GM23338 (cell line): ENCODE measurements around the gene LINC00305. TPM values are rescaled to one million over a fixed set of nuclear protein-coding genes. Genes with fewer than 3 reads are reported as not detected.

Experiments used
- ATAC-seq: fragments of 200-7000 bp; cut with Tn5 transposase; 3 replicates; pipeline ENCODE4 v1.9.1; 2020
- DNase-seq: peaks from one replicate; pipeline ENCODE4 v3.0.0-alpha.2; 2015; ENCODE audit warnings: low spot score
- H2AFZ ChIP-seq: fragments of 200-600 bp; sonication (generic); 2 replicates; pipeline ENCODE4 v1.8.0; 2016; ENCODE audit warnings: antibody characterized with exemption, mild to moderate bottlenecking, moderate library complexity
- H3F3A ChIP-seq: fragments of 200-600 bp; sonication (generic); replicated peaks from 2 replicates; pipeline ENCODE4 v1.8.0; 2017; ENCODE audit warnings: antibody characterized with exemption, mixed run types, low read depth
- H3K27ac ChIP-seq: fragments of 200-600 bp; sonication (generic); 2 replicates; pipeline ENCODE4 v1.6.1; 2016; ENCODE audit warnings: low read depth
- H3K27me3 ChIP-seq: fragments of 200-600 bp; sonication (generic); 2 replicates; pipeline ENCODE4 v1.8.0; 2016; ENCODE audit warnings: mild to moderate bottlenecking, mixed run types, moderate library complexity; ENCODE audit not compliant: insufficient read depth
- H3K36me3 ChIP-seq: fragments of 200-600 bp; sonication (generic); 2 replicates; pipeline ENCODE4 v1.8.0; 2016; ENCODE audit warnings: mild to moderate bottlenecking; ENCODE audit not compliant: insufficient read depth
- H3K4me1 ChIP-seq: fragments of 200-600 bp; sonication (generic); 2 replicates; pipeline ENCODE4 v1.8.0; 2016; ENCODE audit warnings: mild to moderate bottlenecking, moderate library complexity; ENCODE audit not compliant: insufficient read depth
- H3K4me2 ChIP-seq: fragments of 200-600 bp; sonication (generic); 2 replicates; pipeline ENCODE4 v1.7.1; 2017; ENCODE audit warnings: mixed run types
- H3K4me3 ChIP-seq: fragments of 200-600 bp; sonication (generic); 2 replicates; pipeline ENCODE4 v1.6.1; 2016; ENCODE audit warnings: mixed run types
- H3K79me2 ChIP-seq: fragments of 200-600 bp; sonication (generic); replicated peaks from 2 replicates; pipeline ENCODE4 v1.8.0; 2017; ENCODE audit warnings: mild to moderate bottlenecking; ENCODE audit not compliant: insufficient read depth
- H3K9me2 ChIP-seq: fragments of 200-600 bp; sonication (generic); 2 replicates; pipeline ENCODE4 v1.8.0; 2017; ENCODE audit not compliant: insufficient read depth
- H4K20me1 ChIP-seq: fragments of 200-600 bp; sonication (generic); replicated peaks from 2 replicates; pipeline ENCODE4 v1.8.0; 2017; ENCODE audit warnings: mild to moderate bottlenecking; ENCODE audit not compliant: insufficient read depth
- H3K27ac Mint-ChIP-seq: 2 replicates; pipeline ENCODE4 v1.8.0; 2020; ENCODE audit warnings: inconsistent platforms, mild to moderate bottlenecking, moderate library complexity, mixed read lengths
- H3K27me3 Mint-ChIP-seq: 3 replicates; pipeline ENCODE4 v1.8.0; 2022; ENCODE audit warnings: low read depth, mild to moderate bottlenecking, moderate library complexity, mixed read lengths, inconsistent platforms; ENCODE audit not compliant: insufficient read depth, poor library complexity
- H3K36me3 Mint-ChIP-seq: 3 replicates; pipeline ENCODE4 v1.8.0; 2021; ENCODE audit warnings: low read depth, mild to moderate bottlenecking, inconsistent platforms, moderate library complexity, mixed read lengths
- H3K4me1 Mint-ChIP-seq: 3 replicates; pipeline ENCODE4 v1.8.0; 2020; ENCODE audit warnings: mild to moderate bottlenecking, inconsistent platforms, mixed read lengths
- H3K4me3 Mint-ChIP-seq: 3 replicates; pipeline ENCODE4 v1.8.0; 2021; ENCODE audit warnings: moderate library complexity, mild to moderate bottlenecking, inconsistent platforms, mixed read lengths
- H3K9me3 Mint-ChIP-seq: 3 replicates; pipeline ENCODE4 v1.8.0; 2020; ENCODE audit warnings: moderate library complexity, mild to moderate bottlenecking, inconsistent platforms, mixed read lengths
- CREB1 ChIP-seq: fragments of 250-450 bp; sonication (Bioruptor Pico); IDR thresholded peaks from 2 replicates; pipeline ENCODE4 v1.5.0; 2020; ENCODE audit warnings: low read depth, mild to moderate bottlenecking, moderate library complexity
- EZH2 ChIP-seq: fragments of 200-600 bp; sonication (generic); IDR thresholded peaks from one replicate; pipeline ENCODE4 v1.8.0; 2017; ENCODE audit warnings: antibody characterized with exemption, mild to moderate bottlenecking, low read depth; ENCODE audit not compliant: unreplicated experiment
- EZH2phosphoT487 ChIP-seq: fragments of 200-600 bp; sonication (generic); IDR thresholded peaks from one replicate; pipeline ENCODE4 v1.8.1; 2018; ENCODE audit warnings: antibody characterized with exemption; ENCODE audit not compliant: unreplicated experiment
- JUNB ChIP-seq: IDR thresholded peaks from one replicate; pipeline ENCODE4 v1.6.1; 2016; ENCODE audit warnings: antibody characterized with exemption; ENCODE audit not compliant: unreplicated experiment
- NANOG ChIP-seq: IDR thresholded peaks from 2 replicates; pipeline ENCODE4 v1.6.1; 2016; ENCODE audit warnings: antibody characterized with exemption, borderline replicate concordance
- POLR2AphosphoS5 ChIP-seq: IDR thresholded peaks from 2 replicates; pipeline ENCODE4 v1.6.1; 2016; ENCODE audit warnings: antibody characterized with exemption, low read depth
- STAT1 ChIP-seq: IDR thresholded peaks from one replicate; pipeline ENCODE4 v1.6.1; 2016; ENCODE audit warnings: antibody characterized with exemption; ENCODE audit not compliant: unreplicated experiment
- ZNF114 ChIP-seq: fragments of 250-450 bp; sonication (Bioruptor Pico); IDR thresholded peaks from 2 replicates; pipeline ENCODE4 v1.5.0; 2020; ENCODE audit warnings: mild to moderate bottlenecking, moderate library complexity
- ZNF331 ChIP-seq: fragments of 250-450 bp; sonication (Bioruptor Pico); IDR thresholded peaks from 2 replicates; pipeline ENCODE4 v1.5.0; 2020; ENCODE audit warnings: low read depth, mild to moderate bottlenecking, moderate library complexity
- polyA plus RNA-seq: library from polyadenylated mRNA; unstranded; fragments of >200 nt; fragmentation: Nextera tagmentation; extraction: Ambion mirVana; gene quantifications from 2 replicates; pipeline ENCODE4 v1.2.1, GENCODE V29; 2016
- total RNA-seq: library from RNA; depleted of rRNA; stranded (reverse); fragments of >200 nt; shearing (Covaris generic); gene quantifications from 2 replicates; pipeline ENCODE4 v1.2.3, GENCODE V29; 2014
- TF ChIP-seq, protein P1 (sequence below): IDR thresholded peaks from 2 replicates; pipeline ENCODE4 v1.6.1; 2016; ENCODE audit warnings: antibody characterized with exemption
- TF ChIP-seq, protein P2 (sequence below): IDR thresholded peaks from one replicate; pipeline ENCODE4 v1.6.1; 2018; ENCODE audit warnings: antibody characterized with exemption; ENCODE audit not compliant: unreplicated experiment
- TF ChIP-seq, protein P3 (sequence below), 2 experiments: fragments of 200-600 bp in 1 of 2; sonication (generic) in 1 of 2; conservative IDR thresholded peaks; 2 replicates each; pipeline versions ENCODE4 v1.5.1 to v1.6.1; 2016 to 2017; ENCODE audit warnings: antibody characterized with exemption in 2 of 2, low read depth in 2 of 2, mild to moderate bottlenecking in 2 of 2, moderate library complexity in 1 of 2
- TF ChIP-seq, protein P4 (sequence below): fragments of 250-450 bp; sonication (Bioruptor Pico); IDR thresholded peaks from 2 replicates; pipeline ENCODE4 v1.5.0; 2020; ENCODE audit warnings: mild to moderate bottlenecking, moderate library complexity

The LINC00305 gene
- total and polyA plus RNA-seq, 2 experiments from 2014 or later = not detected

DNA sequence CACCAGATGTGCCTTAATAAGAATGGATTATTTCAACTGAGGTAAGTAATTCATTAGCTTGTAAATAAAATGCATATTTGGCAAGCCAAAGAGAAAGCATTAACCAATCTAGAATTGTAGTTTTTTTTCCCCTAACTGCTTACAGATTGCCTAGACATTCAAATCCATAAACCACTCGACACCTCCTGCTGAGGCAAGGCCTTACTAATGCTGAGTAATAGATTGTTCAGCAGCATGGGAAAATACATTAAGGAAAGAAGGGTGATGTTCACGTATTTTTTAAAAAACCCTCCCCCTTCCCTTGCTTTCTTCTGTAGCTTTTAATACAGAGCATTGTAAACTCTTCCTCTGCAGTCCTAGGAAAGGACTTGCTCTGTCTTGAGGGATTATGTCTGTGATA, 17.0 kb upstream of the LINC00305 start:
- H3K4me1 Mint-ChIP-seq = peaks cover 41% of the 10 kb centered on the region
- no peaks in the 10 kb centered on the region for H3K9me2 ChIP-seq
- H3K4me2 ChIP-seq = peak overlapping the region; percentile 18
- no peak overlapping the region for H3K4me3 Mint-ChIP-seq
- no peak overlapping the region for H3K4me3 ChIP-seq
- H3F3A ChIP-seq = no peaks in the 10 kb centered on the region
- TF ChIP-seq EZH2 (no peak), NANOG (no peak), EZH2phosphoT487 (no peak), POLR2AphosphoS5 (no peak), CREB1 (CRISPR knock-in tag) (no peak), JUNB (no peak), STAT1 (no peak), ZNF331 (CRISPR knock-in tag) (no peak), ZNF114 (CRISPR knock-in tag) (no peak)
- TF ChIP-seq, protein P1, sequence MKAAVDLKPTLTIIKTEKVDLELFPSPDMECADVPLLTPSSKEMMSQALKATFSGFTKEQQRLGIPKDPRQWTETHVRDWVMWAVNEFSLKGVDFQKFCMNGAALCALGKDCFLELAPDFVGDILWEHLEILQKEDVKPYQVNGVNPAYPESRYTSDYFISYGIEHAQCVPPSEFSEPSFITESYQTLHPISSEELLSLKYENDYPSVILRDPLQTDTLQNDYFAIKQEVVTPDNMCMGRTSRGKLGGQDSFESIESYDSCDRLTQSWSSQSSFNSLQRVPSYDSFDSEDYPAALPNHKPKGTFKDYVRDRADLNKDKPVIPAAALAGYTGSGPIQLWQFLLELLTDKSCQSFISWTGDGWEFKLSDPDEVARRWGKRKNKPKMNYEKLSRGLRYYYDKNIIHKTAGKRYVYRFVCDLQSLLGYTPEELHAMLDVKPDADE = no peak
- TF ChIP-seq, protein P2, sequence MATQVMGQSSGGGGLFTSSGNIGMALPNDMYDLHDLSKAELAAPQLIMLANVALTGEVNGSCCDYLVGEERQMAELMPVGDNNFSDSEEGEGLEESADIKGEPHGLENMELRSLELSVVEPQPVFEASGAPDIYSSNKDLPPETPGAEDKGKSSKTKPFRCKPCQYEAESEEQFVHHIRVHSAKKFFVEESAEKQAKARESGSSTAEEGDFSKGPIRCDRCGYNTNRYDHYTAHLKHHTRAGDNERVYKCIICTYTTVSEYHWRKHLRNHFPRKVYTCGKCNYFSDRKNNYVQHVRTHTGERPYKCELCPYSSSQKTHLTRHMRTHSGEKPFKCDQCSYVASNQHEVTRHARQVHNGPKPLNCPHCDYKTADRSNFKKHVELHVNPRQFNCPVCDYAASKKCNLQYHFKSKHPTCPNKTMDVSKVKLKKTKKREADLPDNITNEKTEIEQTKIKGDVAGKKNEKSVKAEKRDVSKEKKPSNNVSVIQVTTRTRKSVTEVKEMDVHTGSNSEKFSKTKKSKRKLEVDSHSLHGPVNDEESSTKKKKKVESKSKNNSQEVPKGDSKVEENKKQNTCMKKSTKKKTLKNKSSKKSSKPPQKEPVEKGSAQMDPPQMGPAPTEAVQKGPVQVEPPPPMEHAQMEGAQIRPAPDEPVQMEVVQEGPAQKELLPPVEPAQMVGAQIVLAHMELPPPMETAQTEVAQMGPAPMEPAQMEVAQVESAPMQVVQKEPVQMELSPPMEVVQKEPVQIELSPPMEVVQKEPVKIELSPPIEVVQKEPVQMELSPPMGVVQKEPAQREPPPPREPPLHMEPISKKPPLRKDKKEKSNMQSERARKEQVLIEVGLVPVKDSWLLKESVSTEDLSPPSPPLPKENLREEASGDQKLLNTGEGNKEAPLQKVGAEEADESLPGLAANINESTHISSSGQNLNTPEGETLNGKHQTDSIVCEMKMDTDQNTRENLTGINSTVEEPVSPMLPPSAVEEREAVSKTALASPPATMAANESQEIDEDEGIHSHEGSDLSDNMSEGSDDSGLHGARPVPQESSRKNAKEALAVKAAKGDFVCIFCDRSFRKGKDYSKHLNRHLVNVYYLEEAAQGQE = no peak
- TF ChIP-seq, protein P3, sequence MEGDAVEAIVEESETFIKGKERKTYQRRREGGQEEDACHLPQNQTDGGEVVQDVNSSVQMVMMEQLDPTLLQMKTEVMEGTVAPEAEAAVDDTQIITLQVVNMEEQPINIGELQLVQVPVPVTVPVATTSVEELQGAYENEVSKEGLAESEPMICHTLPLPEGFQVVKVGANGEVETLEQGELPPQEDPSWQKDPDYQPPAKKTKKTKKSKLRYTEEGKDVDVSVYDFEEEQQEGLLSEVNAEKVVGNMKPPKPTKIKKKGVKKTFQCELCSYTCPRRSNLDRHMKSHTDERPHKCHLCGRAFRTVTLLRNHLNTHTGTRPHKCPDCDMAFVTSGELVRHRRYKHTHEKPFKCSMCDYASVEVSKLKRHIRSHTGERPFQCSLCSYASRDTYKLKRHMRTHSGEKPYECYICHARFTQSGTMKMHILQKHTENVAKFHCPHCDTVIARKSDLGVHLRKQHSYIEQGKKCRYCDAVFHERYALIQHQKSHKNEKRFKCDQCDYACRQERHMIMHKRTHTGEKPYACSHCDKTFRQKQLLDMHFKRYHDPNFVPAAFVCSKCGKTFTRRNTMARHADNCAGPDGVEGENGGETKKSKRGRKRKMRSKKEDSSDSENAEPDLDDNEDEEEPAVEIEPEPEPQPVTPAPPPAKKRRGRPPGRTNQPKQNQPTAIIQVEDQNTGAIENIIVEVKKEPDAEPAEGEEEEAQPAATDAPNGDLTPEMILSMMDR (conservative IDR thresholded peaks at IDR 0.05; ENCODE audit: low read depth in 2 of 2) = no peak
- TF ChIP-seq, protein P4, sequence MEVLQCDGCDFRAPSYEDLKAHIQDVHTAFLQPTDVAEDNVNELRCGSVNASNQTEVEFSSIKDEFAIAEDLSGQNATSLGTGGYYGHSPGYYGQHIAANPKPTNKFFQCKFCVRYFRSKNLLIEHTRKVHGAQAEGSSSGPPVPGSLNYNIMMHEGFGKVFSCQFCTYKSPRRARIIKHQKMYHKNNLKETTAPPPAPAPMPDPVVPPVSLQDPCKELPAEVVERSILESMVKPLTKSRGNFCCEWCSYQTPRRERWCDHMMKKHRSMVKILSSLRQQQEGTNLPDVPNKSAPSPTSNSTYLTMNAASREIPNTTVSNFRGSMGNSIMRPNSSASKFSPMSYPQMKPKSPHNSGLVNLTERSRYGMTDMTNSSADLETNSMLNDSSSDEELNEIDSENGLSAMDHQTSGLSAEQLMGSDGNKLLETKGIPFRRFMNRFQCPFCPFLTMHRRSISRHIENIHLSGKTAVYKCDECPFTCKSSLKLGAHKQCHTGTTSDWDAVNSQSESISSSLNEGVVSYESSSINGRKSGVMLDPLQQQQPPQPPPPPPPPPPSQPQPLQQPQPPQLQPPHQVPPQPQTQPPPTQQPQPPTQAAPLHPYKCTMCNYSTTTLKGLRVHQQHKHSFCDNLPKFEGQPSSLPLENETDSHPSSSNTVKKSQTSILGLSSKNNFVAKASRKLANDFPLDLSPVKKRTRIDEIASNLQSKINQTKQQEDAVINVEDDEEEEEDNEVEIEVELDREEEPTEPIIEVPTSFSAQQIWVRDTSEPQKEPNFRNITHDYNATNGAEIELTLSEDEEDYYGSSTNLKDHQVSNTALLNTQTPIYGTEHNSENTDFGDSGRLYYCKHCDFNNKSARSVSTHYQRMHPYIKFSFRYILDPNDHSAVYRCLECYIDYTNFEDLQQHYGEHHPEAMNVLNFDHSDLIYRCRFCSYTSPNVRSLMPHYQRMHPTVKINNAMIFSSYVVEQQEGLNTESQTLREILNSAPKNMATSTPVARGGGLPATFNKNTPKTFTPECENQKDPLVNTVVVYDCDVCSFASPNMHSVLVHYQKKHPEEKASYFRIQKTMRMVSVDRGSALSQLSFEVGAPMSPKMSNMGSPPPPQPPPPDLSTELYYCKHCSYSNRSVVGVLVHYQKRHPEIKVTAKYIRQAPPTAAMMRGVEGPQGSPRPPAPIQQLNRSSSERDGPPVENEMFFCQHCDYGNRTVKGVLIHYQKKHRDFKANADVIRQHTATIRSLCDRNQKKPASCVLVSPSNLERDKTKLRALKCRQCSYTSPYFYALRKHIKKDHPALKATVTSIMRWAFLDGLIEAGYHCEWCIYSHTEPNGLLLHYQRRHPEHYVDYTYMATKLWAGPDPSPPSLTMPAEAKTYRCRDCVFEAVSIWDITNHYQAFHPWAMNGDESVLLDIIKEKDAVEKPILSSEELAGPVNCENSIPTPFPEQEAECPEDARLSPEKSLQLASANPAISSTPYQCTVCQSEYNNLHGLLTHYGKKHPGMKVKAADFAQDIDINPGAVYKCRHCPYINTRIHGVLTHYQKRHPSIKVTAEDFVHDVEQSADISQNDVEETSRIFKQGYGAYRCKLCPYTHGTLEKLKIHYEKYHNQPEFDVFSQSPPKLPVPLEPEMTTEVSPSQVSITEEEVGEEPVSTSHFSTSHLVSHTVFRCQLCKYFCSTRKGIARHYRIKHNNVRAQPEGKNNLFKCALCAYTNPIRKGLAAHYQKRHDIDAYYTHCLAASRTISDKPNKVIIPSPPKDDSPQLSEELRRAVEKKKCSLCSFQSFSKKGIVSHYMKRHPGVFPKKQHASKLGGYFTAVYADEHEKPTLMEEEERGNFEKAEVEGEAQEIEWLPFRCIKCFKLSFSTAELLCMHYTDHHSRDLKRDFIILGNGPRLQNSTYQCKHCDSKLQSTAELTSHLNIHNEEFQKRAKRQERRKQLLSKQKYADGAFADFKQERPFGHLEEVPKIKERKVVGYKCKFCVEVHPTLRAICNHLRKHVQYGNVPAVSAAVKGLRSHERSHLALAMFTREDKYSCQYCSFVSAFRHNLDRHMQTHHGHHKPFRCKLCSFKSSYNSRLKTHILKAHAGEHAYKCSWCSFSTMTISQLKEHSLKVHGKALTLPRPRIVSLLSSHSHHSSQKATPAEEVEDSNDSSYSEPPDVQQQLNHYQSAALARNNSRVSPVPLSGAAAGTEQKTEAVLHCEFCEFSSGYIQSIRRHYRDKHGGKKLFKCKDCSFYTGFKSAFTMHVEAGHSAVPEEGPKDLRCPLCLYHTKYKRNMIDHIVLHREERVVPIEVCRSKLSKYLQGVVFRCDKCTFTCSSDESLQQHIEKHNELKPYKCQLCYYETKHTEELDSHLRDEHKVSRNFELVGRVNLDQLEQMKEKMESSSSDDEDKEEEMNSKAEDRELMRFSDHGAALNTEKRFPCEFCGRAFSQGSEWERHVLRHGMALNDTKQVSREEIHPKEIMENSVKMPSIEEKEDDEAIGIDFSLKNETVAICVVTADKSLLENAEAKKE (CRISPR knock-in tag) = no peak
- no peaks in the 10 kb centered on the region for H3K36me3 Mint-ChIP-seq
- H3K27me3 Mint-ChIP-seq = no peaks in the 10 kb centered on the region
- H3K27ac ChIP-seq = no peak overlapping the region
- no peak for DNase-seq
- H2AFZ ChIP-seq = no peak overlapping the region
- H3K36me3 ChIP-seq = no peaks in the 10 kb centered on the region
- no peaks in the 10 kb centered on the region for H3K79me2 ChIP-seq
- no peaks in the 10 kb centered on the region for H3K9me3 Mint-ChIP-seq
- peaks cover 51% of the 10 kb centered on the region for H3K4me1 ChIP-seq
- no peak overlapping the region for H3K27ac Mint-ChIP-seq
- no peaks in the 10 kb centered on the region for H3K27me3 ChIP-seq
- ATAC-seq = no peak
- no peaks in the 10 kb centered on the region for H4K20me1 ChIP-seq
